Esophagus squamous epithelium (tissue), 5 donors: ENCODE data around the gene BCL7B. TPM values are rescaled to one million over a fixed set of nuclear protein-coding genes. Genes with fewer than 3 reads are reported as not detected.
"Not testable (repeated sequence)": the region's sequence is repeated elsewhere in the genome, so short reads cannot be mapped to it uniquely, and the experiment has no call there.

Experiments used
- DNase-seq: peaks from one replicate; lab custom pipeline; 2025; lab: John Stamatoyannopoulos, UW
- H3K27ac ChIP-seq, 4 donors: fragments of 200-600 bp; sonication (generic); one replicate each; pipeline ENCODE4 v1.5.1; 2016 to 2019; ENCODE audit warnings: mild to moderate bottlenecking in 1 of 4
- H3K27me3 ChIP-seq, 4 donors: fragments of 200-600 bp; sonication (generic); 1 replicate in 3 of 4; 2 replicates in 1 of 4; pipeline versions ENCODE4 v1.5.1 to v1.6.0; 2017 to 2021; ENCODE audit warnings: antibody characterized with exemption in 1 of 4
- H3K36me3 ChIP-seq, 3 donors: fragments of 200-600 bp; sonication (generic); one replicate each; pipeline ENCODE4 v1.5.1; 2016 to 2019
- H3K4me1 ChIP-seq, 3 donors: fragments of 200-600 bp; sonication (generic); one replicate each; pipeline ENCODE4 v1.5.1; 2017 to 2019
- H3K4me3 ChIP-seq, 4 donors: fragments of 200-600 bp; sonication (generic); 1 replicate in 3 of 4; 2 replicates in 1 of 4; pipeline ENCODE4 v1.5.1; 2016 to 2019; ENCODE audit warnings: mild to moderate bottlenecking in 2 of 4, moderate library complexity in 1 of 4
- H3K9me3 ChIP-seq, 3 donors: fragments of 200-600 bp; sonication (generic); one replicate each; pipeline ENCODE4 v1.5.1; 2016 to 2019
- POLR2A ChIP-seq, 4 donors: fragments of 450-650 bp; IDR thresholded peaks; one replicate each; pipeline ENCODE4 v1.6.1; 2017; ENCODE audit warnings: antibody characterized with exemption in 4 of 4, mild to moderate bottlenecking in 4 of 4, moderate library complexity in 3 of 4
- WGBS, 2 donors: methylation state at CpG; one replicate each; pipeline ENCODE4 v1.1.5; 2018; 5-methylcytosine and 5-hydroxymethylcytosine counted together
- intact Hi-C: fragments of 100-400 bp; cut with DNase I; formaldehyde crosslinking; loops from one replicate; pipeline ENCODE4 v1.15.0; 2022
- total RNA-seq, 4 donors: library from RNA; depleted of rRNA; stranded (reverse); fragments of >200 nt; gene quantifications; one replicate each; pipeline ENCODE4 v1.1.0, GENCODE V29; 2016
- TF ChIP-seq, protein P1 (sequence below), 6 experiments: fragments of 450-650 bp in 4 of 6; fragments of 200-600 bp in 2 of 6; sonication (generic) in 2 of 6; IDR thresholded peaks; one replicate each; pipeline ENCODE4 v1.5.1; 2016 to 2019; ENCODE audit warnings: antibody characterized with exemption in 6 of 6, mild to moderate bottlenecking in 4 of 6, moderate library complexity in 4 of 6
- donor health status: DM: yes; HTN: yes; CAD: no.

Gene BCL7B
- total RNA-seq, 4 donors from 2014 or later = 39.8 to 55.3 (median 43.0) TPM

DNA sequence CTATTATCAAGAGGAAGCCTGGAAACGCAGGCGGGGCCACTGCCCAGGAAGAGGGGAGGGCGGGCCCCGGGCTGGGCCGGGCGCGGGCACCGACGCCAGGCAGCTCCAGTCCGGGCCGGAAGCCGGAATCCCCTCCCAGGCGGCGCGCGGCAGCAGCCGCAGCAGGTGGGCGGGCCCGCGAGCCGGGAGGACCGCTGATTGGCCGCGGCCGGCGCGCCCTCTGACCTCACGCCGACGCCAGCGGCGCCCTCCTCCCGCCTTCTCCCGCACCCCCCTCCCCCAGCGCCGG, 438 bp downstream of the BCL7B start:
- Histone ChIP-seq H3K4me3 (peak overlapping the region; percentile 75 to 96 (median 87)), H3K27ac (peak overlapping the region; percentile 99 to 100 (median 100)), H3K36me3 (peaks cover under 1 to 28% (median 3%) of the 10 kb centered on the region in 3 donors), H3K9me3 (no peaks in the 10 kb centered on the region), H3K4me1 (peaks cover 0 to 35% (median 18%) of the 10 kb centered on the region in 3 donors), H3K27me3 (no peaks in the 10 kb centered on the region)
- TF ChIP-seq, protein P1, sequence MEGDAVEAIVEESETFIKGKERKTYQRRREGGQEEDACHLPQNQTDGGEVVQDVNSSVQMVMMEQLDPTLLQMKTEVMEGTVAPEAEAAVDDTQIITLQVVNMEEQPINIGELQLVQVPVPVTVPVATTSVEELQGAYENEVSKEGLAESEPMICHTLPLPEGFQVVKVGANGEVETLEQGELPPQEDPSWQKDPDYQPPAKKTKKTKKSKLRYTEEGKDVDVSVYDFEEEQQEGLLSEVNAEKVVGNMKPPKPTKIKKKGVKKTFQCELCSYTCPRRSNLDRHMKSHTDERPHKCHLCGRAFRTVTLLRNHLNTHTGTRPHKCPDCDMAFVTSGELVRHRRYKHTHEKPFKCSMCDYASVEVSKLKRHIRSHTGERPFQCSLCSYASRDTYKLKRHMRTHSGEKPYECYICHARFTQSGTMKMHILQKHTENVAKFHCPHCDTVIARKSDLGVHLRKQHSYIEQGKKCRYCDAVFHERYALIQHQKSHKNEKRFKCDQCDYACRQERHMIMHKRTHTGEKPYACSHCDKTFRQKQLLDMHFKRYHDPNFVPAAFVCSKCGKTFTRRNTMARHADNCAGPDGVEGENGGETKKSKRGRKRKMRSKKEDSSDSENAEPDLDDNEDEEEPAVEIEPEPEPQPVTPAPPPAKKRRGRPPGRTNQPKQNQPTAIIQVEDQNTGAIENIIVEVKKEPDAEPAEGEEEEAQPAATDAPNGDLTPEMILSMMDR (IDR thresholded peaks at IDR 0.05) = no peak
- peak in 1 of 4 donors; percentile 58 for TF ChIP-seq POLR2A (IDR thresholded peaks at IDR 0.05)
- DNase-seq = peak; percentile 74
- 0% methylated on average over 11 of the region's 36 CpGs; no CpG with 5 or more reads in 1 of the 2 donors for WGBS, 2 donors
- intact Hi-C loops = loop anchor here (5.0 kb wide), 1 partner anchor 35 kb away; the partner anchor contains the start of gene BAZ1B

DNA sequence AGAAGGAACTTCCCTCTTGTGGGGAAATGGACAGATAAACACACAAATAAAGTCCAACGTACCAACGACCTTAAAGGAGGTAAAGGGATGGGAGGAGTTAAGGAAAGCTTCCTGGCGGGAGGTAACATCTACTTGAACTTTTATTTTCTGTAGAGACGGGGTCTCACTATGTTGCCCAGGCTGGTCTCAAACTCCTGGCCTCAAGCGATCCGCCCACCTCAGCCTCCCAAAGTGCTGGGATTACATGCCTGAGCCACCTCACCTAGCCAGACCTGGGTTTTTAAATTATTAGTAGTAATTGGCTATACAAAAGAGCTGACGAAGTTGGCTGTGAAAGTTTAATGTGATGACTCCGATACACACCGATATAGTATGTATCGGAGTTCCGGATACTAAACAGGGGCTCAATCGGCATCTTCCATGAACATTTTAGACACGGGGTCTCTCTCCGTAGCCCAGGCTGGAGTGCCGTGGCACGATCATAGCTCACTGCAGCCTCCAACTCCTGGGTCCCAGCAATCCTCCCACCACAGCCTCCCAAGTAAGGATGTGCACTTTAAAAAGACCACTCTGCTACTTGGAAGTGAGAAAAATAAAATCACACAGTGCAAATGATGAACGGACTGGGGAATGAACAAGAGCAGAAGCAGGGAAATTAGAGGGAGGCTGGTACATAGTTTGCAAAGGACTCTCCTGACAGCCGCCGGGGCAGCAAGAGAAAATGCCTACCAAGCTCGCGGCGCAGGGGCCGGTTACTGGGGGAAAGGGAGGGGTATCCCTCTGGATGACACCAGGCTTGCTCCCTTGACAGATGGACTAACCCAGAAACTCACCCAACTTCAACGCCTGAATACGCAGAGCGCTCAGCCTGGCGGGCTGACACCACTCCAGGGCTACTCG, 1.0 kb downstream of the BCL7B start:
- WGBS, 2 donors = 12 to 19% methylated on average over 22 to 23 of the region's 28 CpGs
- Histone ChIP-seq H3K27ac (peak overlapping the region; percentile 99 to 100 (median 100)), H3K4me1 (peaks cover 0 to 35% (median 18%) of the 10 kb centered on the region in 3 donors), H3K9me3 (no peaks in the 10 kb centered on the region), H3K36me3 (peaks cover 6 to 34% (median 7%) of the 10 kb centered on the region in 3 donors), H3K4me3 (peak overlapping the region; percentile 75 to 96 (median 87)), H3K27me3 (no peaks in the 10 kb centered on the region)
- no peak for DNase-seq
- intact Hi-C loops = loop anchor here (5.0 kb wide), 1 partner anchor 34 kb away; the partner anchor contains the start of gene BAZ1B
- TF ChIP-seq, protein P1 (IDR thresholded peaks at IDR 0.05) = no peak
- TF ChIP-seq POLR2A (IDR thresholded peaks at IDR 0.05) = no peak

DNA sequence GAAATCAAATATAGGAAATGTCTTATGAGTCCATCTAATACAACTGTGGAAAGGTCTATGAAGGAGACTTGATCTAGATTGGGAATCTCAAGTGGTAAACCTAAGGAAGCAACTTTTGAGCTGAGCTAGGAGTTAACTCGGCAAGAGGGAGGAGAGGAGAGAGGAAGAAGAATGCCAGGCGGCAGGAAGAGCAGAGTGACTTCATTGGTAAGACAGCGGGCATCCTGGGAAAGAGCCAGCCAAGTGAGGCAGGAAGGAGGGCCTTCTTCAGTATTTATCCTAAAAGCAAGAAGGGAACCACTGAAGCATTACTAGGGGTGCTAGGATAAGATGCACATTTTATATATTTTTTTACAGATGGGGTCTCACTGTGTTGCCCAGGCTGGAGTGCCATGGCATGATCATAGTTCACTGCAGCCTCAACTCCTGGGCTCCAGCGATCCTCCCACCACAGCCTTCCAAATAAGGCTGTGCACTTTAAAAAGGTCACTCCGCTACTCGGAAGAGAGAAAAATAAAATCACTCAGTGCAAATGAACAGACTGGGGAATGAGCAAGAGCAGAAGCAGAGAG, 2.0 kb downstream of the BCL7B start:
- Histone ChIP-seq H3K4me1 (peaks cover 0 to 35% (median 18%) of the 10 kb centered on the region in 3 donors), H3K27me3 (no peaks in the 10 kb centered on the region), H3K36me3 (peaks cover 10 to 44% (median 12%) of the 10 kb centered on the region in 3 donors), H3K27ac (peak overlapping the region; percentile 99 to 100 (median 100)), H3K9me3 (no peaks in the 10 kb centered on the region), H3K4me3 (peak overlapping the region; percentile 75 to 96 (median 87))
- 21 to 32% methylated on average over 5 to 6 of the region's 6 CpGs for WGBS, 2 donors
- no peak for DNase-seq
- intact Hi-C loops = loop anchor here (5.0 kb wide), 1 partner anchor 33 kb away; the partner anchor contains the start of gene BAZ1B
- TF ChIP-seq, protein P1 (IDR thresholded peaks at IDR 0.05) = no peak
- TF ChIP-seq POLR2A (IDR thresholded peaks at IDR 0.05) = no peak

DNA sequence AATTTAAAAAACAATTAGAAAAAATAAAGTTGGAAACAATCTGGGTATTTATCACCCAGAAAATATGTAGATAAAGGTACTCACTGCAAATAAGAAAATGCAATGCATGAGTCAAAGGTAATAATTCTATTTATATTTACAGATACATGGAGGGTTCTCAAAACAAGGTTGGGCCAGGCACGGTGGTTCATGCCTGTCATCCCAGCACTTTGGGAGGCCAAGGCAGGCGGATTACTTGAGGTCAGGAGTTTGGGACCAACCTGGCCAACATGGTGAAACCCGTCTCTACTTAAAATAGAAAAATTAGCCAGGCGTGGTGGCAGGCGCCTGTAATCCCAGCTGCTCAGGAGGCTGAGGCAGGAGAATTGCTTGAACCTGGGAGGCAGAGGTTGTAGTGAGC, 7.4 kb downstream of the BCL7B start:
- Histone ChIP-seq H3K36me3 (peaks cover 10 to 96% (median 18%) of the 10 kb centered on the region in 3 donors), H3K4me1 (peaks cover 0 to 25% (median 7%) of the 10 kb centered on the region in 3 donors)
- H3K27ac ChIP-seq, H3K4me3 ChIP-seq, DNase-seq, intact Hi-C loops, H3K9me3 ChIP-seq, H3K27me3 ChIP-seq: not testable (repeated sequence)
- 75 to 85% methylated on average over 5 of the region's 5 CpGs for WGBS, 2 donors

DNA sequence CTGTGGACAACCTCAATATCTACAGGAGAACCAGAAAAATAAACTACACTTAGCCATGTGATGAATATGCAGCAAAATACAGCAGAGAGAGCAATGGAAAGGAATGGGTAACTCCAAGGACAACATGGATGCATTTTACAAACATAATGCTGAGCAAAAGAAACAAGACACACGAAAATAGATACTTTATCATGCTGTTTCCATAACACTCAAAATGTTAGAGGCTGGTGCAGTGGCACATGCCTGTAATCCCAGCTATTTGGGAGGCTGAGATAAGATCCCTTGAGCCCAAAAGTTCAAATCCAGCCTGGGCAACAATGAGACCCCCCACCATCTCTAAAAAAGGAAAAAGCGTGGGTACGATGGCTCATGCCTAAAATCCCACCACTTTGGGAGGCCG, 8.3 kb downstream of the BCL7B start:
- Histone ChIP-seq H3K9me3 (no peaks in the 10 kb centered on the region), H3K4me3 (no peak overlapping the region), H3K27ac (no peak overlapping the region), H3K36me3 (peaks cover 10 to 99% (median 18%) of the 10 kb centered on the region in 3 donors), H3K27me3 (no peaks in the 10 kb centered on the region), H3K4me1 (peaks cover 0 to 16% (median 3%) of the 10 kb centered on the region in 3 donors)
- TF ChIP-seq, protein P1 (IDR thresholded peaks at IDR 0.05) = no peak
- no peak for TF ChIP-seq POLR2A (IDR thresholded peaks at IDR 0.05)
- 80 to 83% methylated on average over 3 to 4 of the region's 4 CpGs for WGBS, 2 donors
- intact Hi-C loops = no loop called here
- no peak for DNase-seq
